GM19452 (cell line): ENCODE results near the gene HK1.
"Not testable (repeated sequence)": the region's sequence is repeated elsewhere in the genome, so short reads cannot be mapped to it uniquely, and the experiment has no call there.

Experiments used
- ATAC-seq: cut with Tn5 transposase; IDR thresholded peaks from one replicate; pipeline ENCODE4 v1.9.1; 2021; ENCODE audit not compliant: unreplicated experiment

Gene HK1

GRCh38 chr10:69278446-69278963 lies at the start of gene HK1:
HK1 (plus strand) TSS chr10:69278496.
- ATAC-seq: no peak

GRCh38 chr10:69229616-69229916 lies 48.7 kb upstream of the HK1 start:
- ATAC-seq: no peak

GRCh38 chr10:69230128-69230527 lies 48.2 kb upstream of the HK1 start:
- ATAC-seq: no peak

- ATAC-seq: no peak
These were observed 46.0 kb upstream of the HK1 start for GRCh38 chr10:69232252-69232651.

- no peak for ATAC-seq
These were observed 45.4 kb upstream of the HK1 start for GRCh38 chr10:69232736-69233480.

GRCh38 chr10:69234447-69234846 lies 43.8 kb upstream of the HK1 start:
- no peak for ATAC-seq

- peak; percentile 97 for ATAC-seq
These were observed 40.7 kb upstream of the HK1 start for GRCh38 chr10:69237528-69238159.

- ATAC-seq: no peak
These were observed 39.2 kb upstream of the HK1 start for GRCh38 chr10:69239136-69239535.

- no peak for ATAC-seq
These were observed 38.4 kb upstream of the HK1 start for GRCh38 chr10:69239816-69240434.

GRCh38 chr10:69240455-69240854 lies 37.8 kb upstream of the HK1 start:
- no peak for ATAC-seq

- no peak for ATAC-seq
These were observed 36.7 kb upstream of the HK1 start for GRCh38 chr10:69241575-69241974.

GRCh38 chr10:69242040-69242851 lies 36.0 kb upstream of the HK1 start:
- no peak for ATAC-seq

GRCh38 chr10:69242852-69243212 lies 35.5 kb upstream of the HK1 start:
- ATAC-seq: no peak

- ATAC-seq: no peak
These were observed 34.5 kb upstream of the HK1 start for GRCh38 chr10:69243817-69244216.

GRCh38 chr10:69246036-69246435 lies 32.3 kb upstream of the HK1 start:
- ATAC-seq: no peak

- no peak for ATAC-seq
These were observed 31.5 kb upstream of the HK1 start for GRCh38 chr10:69246581-69247312.

GRCh38 chr10:69247313-69247710 lies 31.0 kb upstream of the HK1 start:
- ATAC-seq: no peak

GRCh38 chr10:69248117-69248730 lies 30.1 kb upstream of the HK1 start:
- ATAC-seq: no peak

- ATAC-seq: no peak
These were observed 28.3 kb upstream of the HK1 start for GRCh38 chr10:69250041-69250440.

GRCh38 chr10:69251417-69251816 lies 26.9 kb upstream of the HK1 start:
- ATAC-seq: not testable (repeated sequence)
